ENCODE measurements around the gene GASK1A.

- TF ChIP-seq CTCF (IDR thresholded peaks at IDR 0.05; ENCODE audit: insufficient read depth, low read depth, low read length) (no peak), EZH2 (IDR thresholded peaks at IDR 0.05; ENCODE audit: insufficient read depth, low read length) (no peak)
Observed at GRCh38 chr3:43079536-43080332, 100.6 kb downstream of the GASK1A start.

All from astrocyte (in vitro differentiated cells and primary cell).